ENCODE measurements around the gene GIMAP7.

The GIMAP7 gene

GRCh38 chr7:150567169-150567568, 52.5 kb downstream of the GIMAP7 start, which contains the start of gene GIMAP4:
Gene GIMAP4 (plus strand): TSS chr7:150567390. CDS start chr7:150569902, 2,512 bp downstream.
- no peak for DNase-seq (ENCODE audit: low read depth, low spot score)
- ChIA-PET POLR2A (no interaction called here), CTCF (no interaction called here)
- H3K4me3 ChIP-seq (ENCODE audit: low read depth, low read length), result no peak within 1 kb of the TSS
- no peak for TF ChIP-seq CTCF (IDR thresholded peaks at IDR 0.05; ENCODE audit: insufficient read depth, low read length, missing control alignments)

GRCh38 chr7:150567871-150568301, 53.2 kb downstream of the GIMAP7 start:
- POLR2A ChIA-PET, result no interaction called here
- no peak for DNase-seq (ENCODE audit: low read depth, low spot score)
- CTCF ChIA-PET, result no interaction called here
- H3K4me3 ChIP-seq (ENCODE audit: low read depth, low read length), result no peak overlapping the region
- TF ChIP-seq CTCF (IDR thresholded peaks at IDR 0.05; ENCODE audit: insufficient read depth, low read length, missing control alignments), result no peak

GRCh38 chr7:150568714-150569113, 54.0 kb downstream of the GIMAP7 start:
- TF ChIP-seq CTCF (IDR thresholded peaks at IDR 0.05; ENCODE audit: insufficient read depth, low read length, missing control alignments), result no peak
- no peak for DNase-seq (ENCODE audit: low read depth, low spot score)
- no peak overlapping the region for H3K4me3 ChIP-seq (ENCODE audit: low read depth, low read length)
- POLR2A ChIA-PET, result no interaction called here
- CTCF ChIA-PET, result no interaction called here

GRCh38 chr7:150569245-150569955, 54.7 kb downstream of the GIMAP7 start:
- no peak for TF ChIP-seq CTCF (IDR thresholded peaks at IDR 0.05; ENCODE audit: insufficient read depth, low read length, missing control alignments)
- CTCF ChIA-PET, result no interaction called here
- no peak overlapping the region for H3K4me3 ChIP-seq (ENCODE audit: low read depth, low read length)
- DNase-seq (ENCODE audit: low read depth, low spot score), result no peak
- POLR2A ChIA-PET, result no interaction called here
